CD14-positive monocyte (primary cell): ENCODE measurements around the gene TPRG1L. TPM values are rescaled to one million over a fixed set of nuclear protein-coding genes. Genes with fewer than 3 reads are reported as not detected.

Experiments used
- DNase-seq, 3 donors: peaks; one replicate each; pipeline ENCODE4 v3.0.0-alpha.2; 2011 to 2022
- H2AFZ ChIP-seq: 2 replicates; pipeline ENCODE4 v1.6.0; 2012; ENCODE audit warnings: mild to moderate bottlenecking, low read depth, low read length, inconsistent platforms; ENCODE audit not compliant: insufficient read depth, poor library complexity, severe bottlenecking
- H3K27ac ChIP-seq, 2 donors: 1 replicate in 1 of 2; 2 replicates in 1 of 2; pipeline ENCODE4 v1.5.1; 2012 to 2013; ENCODE audit warnings: low read length in 2 of 2, control low read depth in 1 of 2, inconsistent platforms in 1 of 2, low read depth in 1 of 2, mild to moderate bottlenecking in 1 of 2
- H3K27me3 ChIP-seq, 2 donors: one replicate each; pipeline versions ENCODE4 v1.6.0 to v1.6.1; 2011 to 2013; ENCODE audit warnings: low read length in 2 of 2; ENCODE audit not compliant: control insufficient read depth in 2 of 2, insufficient read depth in 2 of 2
- H3K36me3 ChIP-seq, 2 donors: replicated peaks in 1 of 2; 1 replicate in 1 of 2; 2 replicates in 1 of 2; pipeline versions ENCODE4 v1.5.1 to v1.6.1; 2012 to 2013; ENCODE audit warnings: low read length in 2 of 2, control low read depth in 1 of 2, inconsistent platforms in 1 of 2, mild to moderate bottlenecking in 1 of 2; ENCODE audit not compliant: insufficient read depth in 2 of 2, control insufficient read depth in 1 of 2
- H3K4me1 ChIP-seq, 2 donors: 1 replicate in 1 of 2; 2 replicates in 1 of 2; pipeline versions ENCODE4 v1.5.1 to v1.6.1; 2012 to 2013; ENCODE audit warnings: low read length in 2 of 2, control low read depth in 1 of 2, inconsistent platforms in 1 of 2, mild to moderate bottlenecking in 1 of 2, moderate library complexity in 1 of 2; ENCODE audit not compliant: insufficient read depth in 2 of 2, control insufficient read depth in 1 of 2
- H3K4me2 ChIP-seq: replicated peaks from 2 replicates; pipeline ENCODE3; 2012; ENCODE audit warnings: low read length, moderate library complexity, mild to moderate bottlenecking; ENCODE audit not compliant: poor library complexity, severe bottlenecking; ENCODE audit errors: extremely low read depth
- H3K4me3 ChIP-seq, 3 experiments: fragments of 200-600 bp in 1 of 3; sonication (generic) in 1 of 3; replicated peaks in 1 of 3; 1 replicate in 2 of 3; 2 replicates in 1 of 3; pipeline ENCODE4 v1.5.1; 2011 to 2013; ENCODE audit warnings: low read length in 3 of 3, mild to moderate bottlenecking in 3 of 3, control low read depth in 2 of 3, low read depth in 2 of 3, inconsistent platforms in 1 of 3, moderate library complexity in 1 of 3
- H3K79me2 ChIP-seq: 2 replicates; pipeline ENCODE4 v1.6.0; 2012; ENCODE audit warnings: mild to moderate bottlenecking, control low read depth, inconsistent platforms, low read length, moderate library complexity; ENCODE audit not compliant: insufficient read depth
- H3K9ac ChIP-seq: 2 replicates; pipeline ENCODE4 v1.6.0; 2017; ENCODE audit warnings: low read length, mild to moderate bottlenecking; ENCODE audit not compliant: insufficient read depth, poor library complexity, severe bottlenecking
- H3K9me3 ChIP-seq, 2 donors: replicated peaks in 1 of 2; 1 replicate in 1 of 2; 2 replicates in 1 of 2; pipeline versions ENCODE4 v1.5.1 to v1.6.1; 2012 to 2013; ENCODE audit warnings: low read length in 2 of 2, control low read depth in 1 of 2; ENCODE audit not compliant: control insufficient read depth in 1 of 2, insufficient read depth in 1 of 2
- H4K20me1 ChIP-seq: 2 replicates; pipeline ENCODE4 v1.6.0; 2012; ENCODE audit warnings: mild to moderate bottlenecking, low read length, control low read depth, moderate library complexity; ENCODE audit not compliant: insufficient read depth
- H3K27ac Mint-ChIP-seq, 7 donors: one replicate each; pipeline ENCODE4 v1.8.0; 2020; ENCODE audit warnings: mild to moderate bottlenecking in 7 of 7, mixed read lengths in 7 of 7, moderate library complexity in 6 of 7, inconsistent platforms in 2 of 7
- H3K27me3 Mint-ChIP-seq, 3 donors: one replicate each; pipeline ENCODE4 v1.8.0; 2021 to 2022; ENCODE audit warnings: low read depth in 3 of 3, mild to moderate bottlenecking in 3 of 3, mixed read lengths in 3 of 3, moderate library complexity in 3 of 3, inconsistent platforms in 1 of 3
- H3K36me3 Mint-ChIP-seq, 2 donors: one replicate each; pipeline ENCODE4 v1.8.0; 2020; ENCODE audit warnings: mixed read lengths in 2 of 2, inconsistent platforms in 1 of 2, mild to moderate bottlenecking in 1 of 2
- H3K4me1 Mint-ChIP-seq: one replicate; pipeline ENCODE4 v1.8.0; 2020; ENCODE audit warnings: mild to moderate bottlenecking, mixed read lengths
- H3K4me3 Mint-ChIP-seq, 2 donors: one replicate each; pipeline ENCODE4 v1.8.0; 2020; ENCODE audit warnings: mild to moderate bottlenecking in 2 of 2, mixed read lengths in 2 of 2, moderate library complexity in 1 of 2
- H3K9me3 Mint-ChIP-seq, 7 donors: one replicate each; pipeline ENCODE4 v1.8.0; 2020 to 2022; ENCODE audit warnings: mixed read lengths in 7 of 7, mild to moderate bottlenecking in 6 of 7, moderate library complexity in 6 of 7, inconsistent platforms in 2 of 7
- CTCF ChIP-seq: fragments of 200-600 bp; IDR thresholded peaks from one replicate; pipeline ENCODE4 v1.8.0; 2022; ENCODE audit warnings: antibody characterized with exemption, mild to moderate bottlenecking
- WGBS: methylation state at CpG from one replicate; pipeline ENCODE4 v1.1.5; 2013; ENCODE audit warnings: missing lambda C conversion rate; ENCODE audit not compliant: insufficient coverage; 5-methylcytosine and 5-hydroxymethylcytosine counted together
- intact Hi-C, 2 donors: fragments of 100-400 bp; cut with micrococcal nuclease; formaldehyde crosslinking; loops; one replicate each; pipeline versions ENCODE4 v1.15.0 to v1.15.1; 2023
- polyA plus RNA-seq, 3 donors: library from polyadenylated mRNA; depleted of rRNA in 1 of 3; unstranded in 2 of 3; stranded (reverse) in 1 of 3; fragments of 300-500 nt in 2 of 3; fragments of >200 nt in 1 of 3; fragmentation: Illumina TruSeq in 2 of 3; gene quantifications; 1 replicate in 2 of 3; 2 replicates in 1 of 3; pipeline ENCODE4 v1.2.3, GENCODE V29; 2012 to 2021

Gene TPRG1L
- polyA plus RNA-seq, 3 donors, result 16.1 to 19.7 (median 18.5) TPM

GRCh38 chr1:3644273-3644672, 19.5 kb downstream of the TPRG1L start:
- Mint-ChIP-seq H3K27ac (no peak overlapping the region), H3K4me3 (no peak overlapping the region), H3K4me1 (peaks cover 13% of the 10 kb centered on the region), H3K36me3 (peaks cover 61 to 74% of the 10 kb centered on the region in 2 donors), H3K9me3 (peaks cover 0 to 3% (median 0%) of the 10 kb centered on the region in 7 donors), H3K27me3 (peaks cover 0 to 3% (median 0%) of the 10 kb centered on the region in 3 donors)
- Histone ChIP-seq H3K4me2 (no peak overlapping the region), H3K36me3 (peaks cover 48 to 83% of the 10 kb centered on the region in 2 donors), H3K9me3 (no peaks in the 10 kb centered on the region), H3K4me1 (peaks cover 8 to 11% of the 10 kb centered on the region in 2 donors), H3K4me3 (no peak overlapping the region), H2AFZ (no peak overlapping the region), H3K27ac (no peak overlapping the region), H3K9ac (no peak overlapping the region), H3K27me3 (no peaks in the 10 kb centered on the region), H3K79me2 (peaks cover 3% of the 10 kb centered on the region), H4K20me1 (peaks cover 24% of the 10 kb centered on the region)
- TF ChIP-seq CTCF, result no peak
- DNase-seq, result no peak
- WGBS, result 91% methylated on average over 16 of the region's 25 CpGs
- intact Hi-C loops, result no loop called here

GRCh38 chr1:3645247-3645646, 20.4 kb downstream of the TPRG1L start:
- peaks cover 57 to 65% of the 10 kb centered on the region in 2 donors for H3K36me3 Mint-ChIP-seq
- H3K9me3 Mint-ChIP-seq, result peaks cover 0 to 3% (median 0%) of the 10 kb centered on the region in 7 donors
- peaks cover 17% of the 10 kb centered on the region for H3K4me1 Mint-ChIP-seq
- no peak overlapping the region for H3K4me3 ChIP-seq
- no peaks in the 10 kb centered on the region for H3K9me3 ChIP-seq
- no peak overlapping the region for H3K4me3 Mint-ChIP-seq
- no peak overlapping the region for H3K27ac ChIP-seq
- H2AFZ ChIP-seq, result no peak overlapping the region
- H3K27me3 Mint-ChIP-seq, result peaks cover 2 to 5% (median 3%) of the 10 kb centered on the region in 3 donors
- peaks cover 2% of the 10 kb centered on the region in 2 donors for H3K27me3 ChIP-seq
- H3K79me2 ChIP-seq, result peaks cover 9% of the 10 kb centered on the region
- TF ChIP-seq CTCF, result no peak
- no peak overlapping the region for H3K27ac Mint-ChIP-seq
- no peak for DNase-seq
- H3K4me1 ChIP-seq, result peaks cover 14 to 19% of the 10 kb centered on the region in 2 donors
- peaks cover 24% of the 10 kb centered on the region for H4K20me1 ChIP-seq
- H3K36me3 ChIP-seq, result peaks cover 43 to 73% of the 10 kb centered on the region in 2 donors
- no peak overlapping the region for H3K9ac ChIP-seq
- 99% methylated on average over 28 of the region's 43 CpGs for WGBS
- intact Hi-C loops, result no loop called here
- H3K4me2 ChIP-seq, result no peak overlapping the region
